ENCODE results near the gene MICU1. TPM values are rescaled to one million over a fixed set of nuclear protein-coding genes. Genes with fewer than 3 reads are reported as not detected.

Gene MICU1
- total and polyA plus RNA-seq, 2 donors (not counting 3 experiments of a cell fraction or from before 2014, with no cell fraction given): 27.5 to 48.0 TPM

GRCh38 chr10:72322280-72323058 is 303.4 kb downstream of the MICU1 start:
- H3K9ac ChIP-seq (replicated peaks; ENCODE audit: extremely low read depth, insufficient read depth, low read length): no peak overlapping the region
- ChIA-PET CTCF (interaction anchor here (0.7 to 5.4 kb wide), 5 partner anchors 12 to 426 kb away, joined by 3 to 72 read pairs (median 3); partner anchors contain the start of genes ASCC1 and DDIT4), POLR2A (interaction anchor here (2.6 to 5.6 kb wide), 2 partner anchors 25 to 47 kb away, joined by 9 to 59 read pairs; partner anchors contain the start of gene DDIT4)
- H3K27ac ChIP-seq (ENCODE audit: insufficient read depth, low read depth, low read length): peak overlapping the region; percentile 100
- H3K4me1 ChIP-seq (ENCODE audit: control insufficient read depth, extremely low read depth, insufficient read depth, low read length): peaks cover 56% of the 10 kb centered on the region
- no peaks in the 10 kb centered on the region for H3K9me1 ChIP-seq (replicated peaks; ENCODE audit: control insufficient read depth, extremely low read depth, insufficient read depth, low read length)
- peak; percentile 10 for DNase-seq (ENCODE audit: low read depth, low spot score)
- H4K20me1 ChIP-seq (replicated peaks; ENCODE audit: control insufficient read depth, extremely low read depth, insufficient read depth, low read length): no peaks in the 10 kb centered on the region
- H3K4me2 ChIP-seq (ENCODE audit: insufficient read depth, low read length): no peak overlapping the region
- no peaks in the 10 kb centered on the region for H3K36me3 ChIP-seq (ENCODE audit: control insufficient read depth in 2 of 2, extremely low read depth in 1 of 2, insufficient read depth in 2 of 2, low read length in 2 of 2)
- H3K9me3 ChIP-seq (replicated peaks; ENCODE audit: control insufficient read depth, insufficient read depth, low read length): no peaks in the 10 kb centered on the region
- dilution Hi-C loops (cut with MboI; ENCODE audit: extremely low pct_ligation_motif_present, low sequenced_read_pairs) (no loop called here), intact Hi-C loops (cut with micrococcal nuclease) (no loop called here)
- H2AFZ ChIP-seq (ENCODE audit: low read depth, low read length): no peak overlapping the region
- TF ChIP-seq POLR2AphosphoS5 (IDR thresholded peaks at IDR 0.05; ENCODE audit: insufficient read depth, low read depth, low read length) (no peak), MAX (IDR thresholded peaks at IDR 0.05; ENCODE audit: insufficient read depth, insufficient read length) (no peak), EZH2 (IDR thresholded peaks at IDR 0.05; ENCODE audit: borderline replicate concordance, low read depth, low read length, severe bottlenecking) (no peak), GATA2 (IDR thresholded peaks at IDR 0.05; ENCODE audit: insufficient read depth, insufficient read length, low read depth, low read length) (no peak), POLR2A (IDR thresholded peaks at IDR 0.05; ENCODE audit: low read depth, low read length) (no peak), CTCF (IDR thresholded peaks at IDR 0.05; ENCODE audit: extremely low read depth in 1 of 2, insufficient read depth in 1 of 2, low read depth in 1 of 2, low read length in 2 of 2) (no peak), MYC (IDR thresholded peaks at IDR 0.05; ENCODE audit: low read depth, low read length) (no peak), JUN (IDR thresholded peaks at IDR 0.05; ENCODE audit: borderline replicate concordance, insufficient read depth, insufficient read length, low read depth) (no peak), FOS (IDR thresholded peaks at IDR 0.05; ENCODE audit: borderline replicate concordance, insufficient read depth, low read length) (no peak)
- H3K27me3 ChIP-seq (ENCODE audit: control insufficient read depth in 2 of 2, insufficient read depth in 2 of 2, low read length in 2 of 2): no peaks in the 10 kb centered on the region
- BruUV-seq (replicated peaks): no TSS peak
- no peak for FAIRE-seq
- H3K79me2 ChIP-seq (ENCODE audit: control insufficient read depth, insufficient read depth, low read length): no peaks in the 10 kb centered on the region
- no peak overlapping the region for H3K4me3 ChIP-seq (replicated peaks in 1 of 3; ENCODE audit: insufficient read depth in 1 of 3, low read depth in 1 of 3, low read length in 3 of 3)

All from endothelial cell of umbilical vein (primary cell).